Measurements from ENCODE around the gene DYNC2H1. TPM values are rescaled to one million over a fixed set of nuclear protein-coding genes. Genes with fewer than 3 reads are reported as not detected.
"Not testable (repeated sequence)": the region's sequence is repeated elsewhere in the genome, so short reads cannot be mapped to it uniquely, and the experiment has no call there.

DYNC2H1 gene
- polyA plus RNA-seq, 1 donor = 10.1 TPM

DNA sequence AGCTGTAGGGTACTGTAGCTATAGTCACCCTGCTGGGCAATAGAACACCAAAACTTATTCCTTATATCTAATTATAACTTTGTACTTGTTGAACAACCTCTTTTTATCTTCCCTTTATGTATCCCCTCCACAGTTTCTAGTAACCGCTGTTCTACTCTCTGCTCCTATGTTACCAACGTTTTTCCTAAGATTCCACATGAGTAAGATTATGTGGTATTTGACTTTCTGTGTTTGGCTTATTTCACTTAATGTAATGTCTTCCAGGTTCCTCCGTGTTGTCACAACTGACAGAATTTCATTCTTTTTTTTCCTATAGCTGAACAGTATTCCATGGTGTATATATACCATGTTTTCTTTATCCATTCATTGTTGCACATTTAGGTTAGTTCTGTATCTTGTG lies 258.4 kb downstream of the DYNC2H1 start:
- no peak for DNase-seq (ENCODE audit: low read depth)

DNA sequence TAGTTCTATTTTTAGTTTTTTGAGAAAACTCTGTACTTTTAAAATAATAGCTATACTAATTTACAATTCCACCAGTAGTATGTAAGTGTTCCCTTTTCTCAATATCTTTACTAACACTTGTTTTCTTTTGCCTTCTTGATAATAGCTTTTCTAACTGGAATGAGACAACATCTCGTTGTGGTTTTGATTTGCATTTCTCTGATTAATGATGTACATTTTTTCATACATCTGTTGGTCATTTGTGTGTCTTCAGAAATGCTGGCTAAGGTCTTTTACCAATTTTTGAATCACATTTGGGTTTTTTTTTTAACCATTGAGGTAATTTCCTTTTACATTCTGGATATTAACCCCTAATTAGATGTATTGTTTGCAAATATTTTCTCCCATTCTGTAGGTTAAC lies 258.9 kb downstream of the DYNC2H1 start:
- DNase-seq (ENCODE audit: low read depth) = no peak

DNA sequence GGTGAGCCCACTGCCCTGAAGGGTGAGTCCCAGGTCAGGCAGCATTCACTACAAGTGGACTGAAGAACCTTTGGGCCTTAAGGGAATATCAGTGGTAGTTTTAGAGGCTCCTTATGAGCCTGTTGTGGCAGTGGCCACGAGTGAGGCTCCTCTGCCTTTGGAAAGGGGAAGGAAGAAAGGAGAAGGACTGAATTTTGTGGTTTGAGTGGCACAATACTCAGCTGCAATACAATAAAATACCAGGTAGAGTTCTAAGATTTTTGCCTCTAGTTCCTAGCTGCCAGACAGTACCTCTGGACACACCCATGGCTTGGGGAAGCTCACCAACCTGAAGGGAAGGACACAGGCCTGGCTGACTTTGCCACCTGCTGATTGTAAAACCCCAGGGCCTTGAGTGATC lies 260.9 kb downstream of the DYNC2H1 start:
- DNase-seq (ENCODE audit: low read depth) = no peak

DNA sequence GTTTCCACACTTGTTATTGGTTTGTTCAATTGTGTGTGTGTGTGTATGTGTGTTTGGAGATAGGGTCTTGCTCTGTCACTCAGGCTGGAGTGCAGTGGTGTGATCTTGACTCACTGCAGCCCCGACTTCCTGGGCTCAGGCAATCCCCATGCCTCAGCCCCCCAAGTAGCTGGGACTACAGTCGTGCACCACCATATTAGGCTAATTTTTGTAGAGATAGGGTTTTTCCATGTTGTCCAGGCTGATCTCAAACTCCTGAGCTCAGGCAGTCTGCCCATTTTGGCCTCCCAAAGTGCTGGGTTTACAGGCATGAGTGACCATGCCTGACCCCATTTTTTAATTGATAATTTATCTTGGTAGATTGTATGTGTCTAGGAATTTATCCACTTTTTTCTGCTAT lies 263.7 kb downstream of the DYNC2H1 start:
- no peak for DNase-seq (ENCODE audit: low read depth)

DNA sequence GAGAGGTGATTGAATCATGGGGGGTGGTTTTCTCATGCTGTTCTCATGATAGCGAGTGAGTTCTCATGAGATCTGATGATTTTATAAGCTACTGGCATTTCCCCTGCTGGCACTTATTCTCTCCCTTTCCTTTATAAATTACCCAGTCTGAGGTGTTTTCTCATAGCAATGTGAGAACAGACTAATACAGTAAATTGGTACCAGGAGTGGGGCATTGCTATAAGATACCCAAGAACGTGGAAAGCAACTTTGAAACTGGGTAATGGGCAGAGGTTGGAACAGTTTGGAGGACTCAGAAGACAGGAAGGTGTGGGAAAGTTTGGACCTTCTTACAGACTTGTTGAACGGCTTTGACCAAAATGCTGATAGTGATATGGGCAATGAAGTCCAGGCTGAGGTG lies 265.0 kb downstream of the DYNC2H1 start:
- DNase-seq (ENCODE audit: low read depth) = not testable (repeated sequence)

DNA sequence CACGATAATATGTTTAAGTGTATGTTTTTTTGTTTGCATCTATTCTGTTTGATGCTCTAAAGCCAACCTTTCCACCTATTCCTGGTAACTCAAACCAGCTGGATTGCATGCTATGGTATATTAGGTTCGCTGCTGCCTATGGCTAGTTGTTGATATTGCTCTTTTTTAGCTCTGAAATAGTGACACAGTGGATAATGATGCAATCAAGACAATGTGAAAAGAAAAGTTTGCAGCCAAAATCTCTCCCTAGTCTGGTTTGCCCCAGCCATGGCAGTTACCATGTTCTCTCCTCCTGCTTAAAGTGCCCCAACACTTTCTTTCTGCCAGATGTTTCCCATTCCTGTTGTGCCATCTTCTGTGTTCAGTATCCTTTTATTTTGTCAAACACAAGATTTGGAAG lies 269.7 kb downstream of the DYNC2H1 start:
- no peak for DNase-seq (ENCODE audit: low read depth)

DNA sequence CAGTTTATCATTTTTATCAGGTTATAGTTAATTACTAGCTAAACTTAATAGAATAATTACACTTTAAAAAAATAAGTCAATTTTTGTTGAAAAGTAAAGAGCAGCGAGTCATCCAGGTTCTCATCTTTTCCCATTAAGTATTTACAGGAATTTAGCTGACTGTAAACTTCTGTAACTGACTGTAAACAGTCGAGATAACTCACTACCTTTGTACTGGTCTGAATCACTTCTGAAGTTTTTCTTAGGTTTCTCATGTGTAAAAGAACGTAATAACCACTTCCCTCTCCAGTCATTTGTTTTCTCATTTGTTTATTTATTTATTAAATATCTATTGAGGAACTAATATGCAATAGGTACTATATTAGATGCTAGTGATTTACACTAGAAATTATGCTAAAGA lies 270.8 kb downstream of the DYNC2H1 start:
- no peak for DNase-seq (ENCODE audit: low read depth)

DNA sequence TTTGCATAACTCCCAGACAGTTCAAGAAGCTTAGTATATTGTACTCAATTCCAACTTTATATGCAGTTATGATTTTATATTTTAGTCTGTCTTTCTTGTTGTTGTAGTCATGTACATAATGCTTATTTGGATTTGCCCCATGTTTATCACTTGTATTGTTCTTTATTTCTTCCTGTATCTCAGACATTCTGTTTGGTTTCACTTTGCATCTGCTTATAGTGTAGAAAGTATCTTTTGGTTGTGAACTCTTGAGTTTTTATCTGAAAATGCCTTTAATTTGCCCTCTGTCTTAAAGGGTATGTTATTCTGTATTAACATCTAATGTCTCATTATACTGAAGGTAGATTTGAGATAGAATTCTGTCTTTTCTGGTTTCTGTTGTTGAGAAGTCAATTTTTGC lies 275.4 kb downstream of the DYNC2H1 start:
- no peak for DNase-seq (ENCODE audit: low read depth)

DNA sequence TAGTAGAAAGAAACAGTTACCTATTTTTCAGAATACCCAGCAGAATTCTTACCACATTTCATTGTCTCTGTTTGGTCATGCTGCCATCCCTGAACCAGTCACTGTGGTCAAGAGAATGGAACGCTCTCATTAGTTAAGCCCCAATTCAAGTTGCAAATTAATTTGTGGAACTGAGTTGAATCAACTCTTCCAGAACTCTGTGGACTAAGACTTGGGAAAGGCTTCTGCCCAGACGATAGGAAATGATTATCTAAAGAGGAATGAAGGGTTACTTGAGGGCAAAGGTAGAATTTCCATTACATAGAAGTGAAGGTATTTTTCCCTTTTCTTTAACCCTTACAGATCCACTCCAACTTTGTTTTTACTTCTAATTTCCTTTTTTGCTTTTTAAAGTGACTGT lies 286.4 kb downstream of the DYNC2H1 start:
- DNase-seq (ENCODE audit: low read depth) = no peak

DNA sequence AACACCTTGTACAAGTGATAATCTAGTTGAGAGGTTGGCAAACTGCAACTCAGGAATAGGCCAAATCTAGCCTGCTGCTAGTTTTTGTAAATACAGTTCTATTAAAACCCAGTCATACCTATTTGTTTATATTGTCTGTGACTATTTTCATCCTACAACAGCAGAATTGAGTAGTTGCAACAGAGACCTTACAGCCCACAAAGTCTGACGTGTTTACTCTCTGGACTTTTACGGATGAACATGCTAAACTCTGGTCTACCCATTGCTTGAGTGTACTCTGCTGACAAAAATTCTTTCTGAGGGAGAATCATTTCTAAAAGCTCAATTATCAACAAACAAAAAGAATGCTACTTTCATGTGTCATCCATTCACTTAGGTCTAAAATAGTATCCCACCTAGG lies 287.0 kb downstream of the DYNC2H1 start:
- DNase-seq (ENCODE audit: low read depth) = no peak

DNA sequence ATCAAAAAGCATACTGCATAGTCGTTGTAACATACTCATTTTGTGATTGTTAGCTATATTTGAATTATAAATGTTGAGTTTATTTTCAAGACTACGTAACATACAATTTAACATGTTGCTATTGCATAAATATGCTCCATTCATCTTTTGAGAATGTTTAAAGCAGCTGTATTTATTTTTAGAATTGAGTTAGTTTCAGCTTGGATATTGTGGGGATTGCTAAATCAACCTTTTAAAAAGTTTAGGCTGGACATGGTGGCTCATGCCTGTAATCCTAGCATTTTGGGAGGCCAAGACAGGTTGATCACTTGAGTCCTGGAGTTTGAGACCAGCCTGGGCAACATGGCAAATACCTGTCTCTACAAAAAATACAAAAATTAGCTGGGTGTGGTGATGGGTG lies 288.1 kb downstream of the DYNC2H1 start:
- no peak for DNase-seq (ENCODE audit: low read depth)

DNA sequence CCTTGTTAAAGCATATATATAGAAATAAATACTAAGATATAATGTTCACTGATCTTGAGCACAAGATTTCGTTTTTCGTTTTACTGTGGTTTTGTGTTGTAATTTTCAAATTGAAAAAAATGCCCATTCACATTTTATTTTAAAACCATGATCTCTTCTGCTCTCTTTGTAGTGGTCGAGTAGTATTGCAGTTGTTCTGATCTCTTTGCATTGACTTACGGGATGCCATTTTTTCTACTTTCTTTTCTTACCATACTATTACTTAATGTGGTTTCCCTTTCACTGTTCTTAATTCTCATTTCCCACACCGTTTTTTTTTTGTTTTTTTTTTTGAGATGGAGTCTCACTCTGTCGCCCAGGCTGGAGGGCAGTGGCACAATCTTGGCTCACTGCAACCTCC lies 289.6 kb downstream of the DYNC2H1 start:
- DNase-seq (ENCODE audit: low read depth) = no peak

DNA sequence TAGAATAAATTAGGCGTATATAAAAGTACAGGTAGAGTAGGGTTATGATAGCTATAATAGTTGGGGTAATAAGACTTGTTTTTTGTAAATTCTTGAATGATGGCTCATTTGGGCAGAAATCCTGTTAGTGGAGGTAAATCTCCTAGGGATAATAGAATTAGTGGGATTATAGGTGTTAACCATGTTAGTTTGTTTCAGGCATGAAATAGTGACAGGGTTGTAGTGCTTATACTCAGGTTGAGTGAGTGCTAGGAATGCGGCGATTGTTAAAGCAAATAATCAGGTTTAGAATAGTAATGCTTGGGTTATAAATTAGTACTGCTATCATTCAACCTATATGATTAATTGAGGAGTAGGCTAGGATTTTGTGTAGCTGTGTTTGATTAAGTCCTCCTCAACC lies 297.1 kb downstream of the DYNC2H1 start:
- no peak for DNase-seq (ENCODE audit: low read depth)

DNA sequence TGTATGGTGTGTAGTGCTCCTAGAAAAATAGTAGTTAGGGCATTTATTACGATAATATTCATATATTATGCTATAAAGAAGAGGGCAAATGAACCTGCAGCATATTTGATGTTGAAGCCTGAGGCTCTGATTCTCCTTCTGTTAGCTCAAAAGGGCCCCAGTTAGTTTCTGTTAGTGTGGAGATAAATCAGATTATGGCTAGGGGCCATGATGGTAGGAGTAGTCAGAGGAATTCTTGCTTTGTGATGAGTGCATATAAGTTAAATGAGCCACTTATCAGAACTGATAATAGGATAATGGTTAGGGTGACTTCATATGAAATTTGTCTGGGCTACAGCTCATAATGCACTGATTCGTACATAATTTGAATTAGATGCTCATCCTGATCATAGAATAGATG lies 298.4 kb downstream of the DYNC2H1 start:
- no peak for DNase-seq (ENCODE audit: low read depth)

DNA sequence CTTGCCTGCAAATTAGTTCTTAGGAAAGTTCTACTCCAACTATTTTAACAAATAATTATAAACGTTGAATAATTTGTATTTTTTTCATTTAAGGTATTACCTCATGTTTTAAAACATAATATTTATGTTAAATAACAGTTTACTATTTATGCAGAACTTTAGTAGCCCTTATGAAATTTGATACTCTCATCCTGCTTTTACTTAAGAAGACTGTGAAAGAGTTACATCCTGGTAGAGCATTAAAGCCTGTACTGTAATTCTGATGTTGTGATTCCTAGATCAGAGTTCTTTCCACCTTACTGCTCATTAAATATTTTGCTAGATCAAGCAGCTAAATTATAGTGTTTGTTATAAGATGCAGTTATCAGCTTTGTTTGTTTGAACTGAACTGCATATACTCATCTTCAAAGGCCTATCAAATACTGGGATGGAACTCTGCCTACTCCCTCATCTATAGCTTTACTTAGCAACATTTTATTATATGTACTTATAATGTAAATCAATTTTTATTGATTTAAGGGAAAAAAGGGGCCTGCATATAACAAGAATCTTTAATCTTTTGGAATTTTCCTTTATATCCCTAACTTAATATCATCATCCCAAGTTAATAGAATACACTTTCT lies 304.2 kb downstream of the DYNC2H1 start:
- DNase-seq (ENCODE audit: low read depth) = no peak

DNA sequence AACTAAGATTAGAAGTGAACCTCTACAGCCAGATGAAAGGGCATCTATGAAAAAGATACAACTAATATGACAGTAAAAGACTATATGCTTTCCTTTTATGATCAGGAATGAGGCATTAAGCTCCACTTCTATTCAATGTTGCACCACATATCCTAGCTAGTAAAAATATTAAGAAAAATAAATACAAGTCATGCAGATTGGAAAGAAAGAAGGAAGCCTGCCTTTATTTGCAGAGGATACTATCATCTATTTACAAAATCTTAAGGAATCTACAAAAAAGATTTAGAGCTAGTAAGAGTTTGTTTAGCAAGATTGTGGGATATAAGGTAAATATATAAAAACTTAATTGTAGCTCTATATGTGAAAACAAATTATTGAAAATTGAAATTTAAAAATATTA lies 308.8 kb downstream of the DYNC2H1 start:
- DNase-seq (ENCODE audit: low read depth) = no peak

DNA sequence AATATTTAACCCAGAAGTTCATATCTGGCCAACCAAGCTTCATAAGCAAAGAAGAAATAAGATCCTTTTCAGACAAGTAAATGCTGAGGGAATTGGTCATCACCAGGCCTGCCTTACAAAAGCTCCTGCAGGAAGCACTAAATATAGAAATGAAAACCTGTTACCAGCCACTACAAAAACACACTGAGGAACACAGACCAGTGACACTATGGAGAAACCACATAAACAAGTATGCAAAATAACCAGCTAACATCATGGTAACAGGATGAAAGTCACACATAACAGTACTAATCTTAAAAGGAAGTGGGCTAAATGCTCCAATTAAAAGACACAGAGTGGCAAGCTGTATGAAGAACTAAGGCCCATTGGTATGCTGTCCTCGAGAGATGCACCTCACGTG lies 311.4 kb downstream of the DYNC2H1 start:
- no peak for DNase-seq (ENCODE audit: low read depth)

DNA sequence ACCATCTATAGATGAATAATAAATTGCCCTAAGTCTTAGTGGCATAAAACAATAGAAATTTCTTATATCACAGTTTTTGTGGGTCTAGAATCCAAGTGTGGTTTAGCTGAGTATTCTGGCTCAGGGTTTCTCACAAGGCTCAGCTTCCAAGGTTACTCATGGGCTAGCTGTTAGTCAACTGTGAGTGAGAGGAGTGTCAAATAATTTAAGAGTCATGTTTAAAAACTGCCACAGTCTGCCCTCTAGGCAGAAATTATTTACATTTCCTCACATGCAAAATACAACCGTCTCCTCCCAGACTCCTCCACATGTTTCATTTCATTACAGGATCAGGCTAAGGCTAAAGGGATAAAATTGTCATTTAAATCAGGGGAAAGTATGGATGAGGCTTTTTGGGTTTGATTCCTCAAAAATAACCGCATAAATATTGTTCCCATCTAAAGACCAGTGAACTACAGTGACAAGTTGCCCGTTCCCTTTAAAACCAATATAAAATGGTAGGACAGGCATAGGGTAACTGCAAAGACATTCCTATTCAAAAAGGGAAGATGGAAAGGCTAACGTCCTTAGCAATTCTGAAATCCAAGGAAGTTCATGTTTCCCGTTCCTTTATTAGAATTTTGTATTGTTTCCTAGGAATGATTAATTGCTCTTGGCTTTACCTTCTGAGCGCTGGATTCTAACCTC lies 324.3 kb downstream of the DYNC2H1 start:
- DNase-seq (ENCODE audit: low read depth) = no peak

DNA sequence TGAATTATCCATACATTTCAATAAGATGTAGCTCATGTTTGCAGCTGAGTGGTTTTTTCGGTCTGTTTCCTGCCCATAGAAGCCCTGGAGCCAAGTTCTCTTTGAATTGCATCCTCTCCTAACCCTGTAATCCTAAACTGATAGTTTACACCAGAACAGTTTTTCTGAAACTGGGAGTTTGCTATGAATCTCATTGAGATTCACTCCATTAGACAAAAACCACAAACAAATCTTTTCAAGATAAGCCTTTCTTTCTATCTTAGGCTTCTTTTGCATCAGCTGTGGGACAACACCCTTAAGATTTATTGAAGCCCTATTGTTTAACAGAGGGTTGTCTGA lies 324.8 kb downstream of the DYNC2H1 start:
- no peak for DNase-seq (ENCODE audit: low read depth)

DNA sequence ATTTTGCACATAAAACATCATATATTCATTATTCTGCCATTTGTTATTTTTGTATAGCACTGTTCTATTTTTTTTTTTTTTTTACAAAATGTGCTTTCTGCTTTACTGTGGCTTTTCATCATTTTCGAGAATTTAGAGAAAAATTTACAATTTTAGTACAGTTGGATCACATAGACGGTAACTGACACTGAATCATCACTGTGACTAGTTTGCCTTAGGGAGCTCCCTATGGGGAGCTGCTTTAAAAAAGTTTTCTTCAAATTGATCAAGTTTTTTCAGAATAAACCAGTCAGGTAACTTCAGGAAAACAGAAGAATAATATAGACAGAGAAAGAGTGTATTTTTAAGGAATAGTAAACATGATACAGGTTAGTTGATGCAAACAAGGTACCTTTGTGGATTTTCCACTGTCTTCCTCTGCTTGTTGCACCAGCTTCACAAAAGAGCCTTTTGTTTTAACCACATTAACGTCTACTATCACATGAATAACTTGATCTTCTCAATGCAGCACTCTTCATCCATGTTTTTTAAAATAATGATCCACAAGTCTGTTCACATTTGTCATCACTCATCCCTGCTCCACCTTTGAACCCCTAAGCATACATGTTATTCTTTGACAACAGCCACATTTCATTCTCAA lies 327.0 kb downstream of the DYNC2H1 start:
- DNase-seq (ENCODE audit: low read depth) = no peak

DNA sequence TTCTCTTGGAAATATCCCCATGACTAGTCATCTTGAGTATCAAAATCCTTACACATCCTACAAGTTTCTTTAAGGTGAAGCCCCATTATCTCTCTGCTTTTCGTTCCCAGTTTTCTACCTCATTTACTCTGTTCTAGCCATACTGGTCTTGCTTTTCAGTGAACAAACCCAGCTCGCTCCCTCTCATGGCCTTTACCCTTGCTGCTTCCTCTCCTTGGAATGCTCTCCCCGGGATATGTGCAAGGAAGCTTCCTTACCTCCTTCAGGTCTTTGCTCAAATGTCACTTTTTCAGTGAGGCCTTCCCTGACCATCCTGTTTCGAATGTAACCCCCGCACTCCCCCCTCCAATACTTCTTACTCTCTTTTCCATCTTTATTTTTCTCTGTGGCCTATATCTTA lies 331.8 kb downstream of the DYNC2H1 start:
- DNase-seq (ENCODE audit: low read depth) = no peak

DNA sequence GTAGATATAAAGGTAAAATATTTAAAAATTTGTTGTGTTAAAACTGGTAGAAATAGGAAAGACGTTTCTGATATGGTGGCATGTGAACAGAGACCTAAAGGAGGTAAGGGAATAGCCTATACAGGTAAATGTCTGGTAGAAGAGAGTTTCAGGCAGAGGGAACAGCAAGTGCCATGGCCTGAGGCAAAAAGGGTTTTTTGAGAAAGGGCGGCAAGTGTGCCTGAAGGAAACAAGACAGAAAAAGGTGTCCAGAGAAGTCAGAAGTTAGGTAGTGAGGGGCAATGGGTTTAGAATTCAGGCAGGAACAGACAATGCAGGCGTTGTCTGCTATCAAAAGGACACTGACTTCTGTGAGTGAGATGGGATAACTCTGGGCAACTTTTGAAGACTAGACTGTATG lies 339.7 kb downstream of the DYNC2H1 start:
- DNase-seq (ENCODE audit: low read depth) = no peak

DNA sequence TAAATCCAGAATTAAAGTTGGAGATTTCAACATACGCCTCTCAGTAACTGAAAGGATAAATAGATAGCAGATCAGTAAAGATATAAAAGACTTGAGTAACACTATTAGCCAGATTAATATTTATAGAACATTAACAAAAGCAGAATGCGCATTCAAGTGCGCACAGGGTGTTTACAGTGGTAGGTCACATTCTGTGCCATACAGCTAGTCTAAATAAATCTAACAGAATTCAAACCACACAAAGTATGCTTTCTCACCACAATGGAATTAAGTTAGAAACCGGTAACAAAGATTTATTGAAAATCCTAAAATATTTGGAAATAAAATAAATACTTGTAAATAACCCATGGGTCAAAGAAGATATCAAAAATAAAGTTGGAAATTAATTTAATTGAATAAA lies 341.0 kb downstream of the DYNC2H1 start:
- DNase-seq (ENCODE audit: low read depth) = no peak

DNA sequence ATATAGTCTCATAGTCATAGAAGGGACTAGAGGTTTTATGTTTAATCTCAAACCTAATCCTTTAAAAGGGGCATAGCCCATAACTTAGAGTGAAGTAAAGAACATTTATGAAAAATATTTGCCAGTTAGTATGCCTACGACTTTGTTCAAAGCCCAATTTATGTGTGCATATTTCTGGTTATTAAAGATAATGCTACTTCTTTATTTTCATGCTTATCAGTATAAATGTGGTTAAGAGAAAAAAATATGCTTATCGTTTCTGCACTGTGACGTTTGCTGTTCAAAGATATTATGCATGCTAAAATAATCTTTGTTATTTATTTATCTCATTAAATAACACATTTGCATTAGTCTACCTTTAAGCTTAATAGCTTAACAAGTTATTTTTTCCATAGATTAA lies 343.9 kb downstream of the DYNC2H1 start:
- DNase-seq (ENCODE audit: low read depth) = no peak
